K562 (cell line): Measurements from ENCODE around the gene SIK1. TPM values are rescaled to one million over a fixed set of nuclear protein-coding genes. Genes with fewer than 3 reads are reported as not detected.

Experiments used
- ATAC-seq: fragments of 200-7000 bp; cut with Tn5 transposase; 3 replicates; pipeline ENCODE4 v1.9.1; 2020; ENCODE audit warnings: moderate library complexity
- BruUV-seq: library from RNA; stranded (reverse); fragments of 400-500 nt; replicated peaks from 2 replicates; lab custom pipeline; 2021; lab: Mats Ljungman, UMichigan
- CTCF ChIA-PET: fragments of 300-600 bp; formaldehyde crosslinking; extraction: SDS; loops from one replicate; lab custom pipeline; 2021; ENCODE audit warnings: low intra/inter-chr PET ratio; lab: Yijun Ruan, JAX
- POLR2A ChIA-PET: fragments of 300-600, 350-650 bp; sonication (Branson Sonifier 250); formaldehyde crosslinking; extraction: SDS; loops from one replicate; lab custom pipeline; 2021; ENCODE audit warnings: antibody characterized with exemption, inconsistent platforms; lab: Yijun Ruan, JAX
- DNase-seq, 4 experiments: peaks; one replicate each; pipeline versions ENCODE4 v3.0.0 to v3.0.0-alpha.2; 2011 to 2018; ENCODE audit warnings: low spot score in 3 of 4, mixed read lengths in 3 of 4; ENCODE audit errors: extremely low read depth in 1 of 4
- FAIRE-seq: peaks from 2 replicates; lab custom pipeline; 2011; peaks lifted over from hg19 to GRCh38; lab: Jason Lieb, UNC
- H2AFZ ChIP-seq: 2 replicates; pipeline ENCODE4 v1.6.0; 2011; ENCODE audit warnings: low read depth, low read length, control low read depth, inconsistent platforms
- H3K27ac ChIP-seq: fragments of 200-600 bp; 3 replicates; pipeline ENCODE4 v1.8.0; 2011; ENCODE audit warnings: low read depth, mild to moderate bottlenecking, control low read depth, inconsistent platforms, low read length, moderate library complexity, mixed read lengths; ENCODE audit errors: extremely low read depth
- H3K27me3 ChIP-seq, 2 experiments: fragments of 300-600 bp in 1 of 2; 2 replicates in 1 of 2; 3 replicates in 1 of 2; pipeline versions ENCODE4 v1.6.0 to v1.8.0; 2011; ENCODE audit warnings: inconsistent platforms in 2 of 2, low read length in 2 of 2, mild to moderate bottlenecking in 1 of 2, mixed read lengths in 1 of 2, moderate library complexity in 1 of 2; ENCODE audit not compliant: control insufficient read depth in 2 of 2, insufficient read depth in 2 of 2
- H3K36me3 ChIP-seq: fragments of 300-600 bp; 3 replicates; pipeline ENCODE4 v1.8.0; 2011; ENCODE audit warnings: mild to moderate bottlenecking, low read length, inconsistent platforms; ENCODE audit not compliant: control insufficient read depth, insufficient read depth
- H3K4me1 ChIP-seq, 2 experiments: fragments of 200-600 bp in 1 of 2; replicated peaks in 1 of 2; 2 replicates in 1 of 2; 3 replicates in 1 of 2; pipeline versions ENCODE4 v1.5.1 to v1.8.0; 2011; ENCODE audit warnings: inconsistent platforms in 2 of 2, low read length in 2 of 2, mild to moderate bottlenecking in 1 of 2, mixed read lengths in 1 of 2, moderate library complexity in 1 of 2; ENCODE audit not compliant: control insufficient read depth in 2 of 2, insufficient read depth in 2 of 2
- H3K4me2 ChIP-seq: 2 replicates; pipeline ENCODE4 v1.6.1; 2011; ENCODE audit warnings: low read length, control low read depth, inconsistent platforms, mixed read lengths; ENCODE audit not compliant: insufficient read depth
- H3K4me3 ChIP-seq: fragments of 200-600 bp; sonication (generic), shearing (Covaris generic); 2 replicates; pipeline ENCODE4 v1.5.1; 2016; ENCODE audit warnings: control low read depth, inconsistent platforms
- H3K79me2 ChIP-seq: fragments of 200-600 bp; 3 replicates; pipeline ENCODE4 v1.8.0; 2011; ENCODE audit warnings: low read length, inconsistent platforms; ENCODE audit not compliant: control insufficient read depth, insufficient read depth
- H3K9ac ChIP-seq, 2 experiments: 2 replicates each; pipeline versions ENCODE4 v1.6.0 to v1.6.1; 2011; ENCODE audit warnings: low read depth in 2 of 2, low read length in 2 of 2, control low read depth in 1 of 2, inconsistent platforms in 1 of 2, mild to moderate bottlenecking in 1 of 2, mixed read lengths in 1 of 2; ENCODE audit not compliant: insufficient read depth in 1 of 2
- H3K9me1 ChIP-seq: one replicate; pipeline ENCODE4 v1.6.0; 2011; ENCODE audit warnings: inconsistent platforms, mild to moderate bottlenecking, low read length, moderate library complexity; ENCODE audit not compliant: control insufficient read depth, insufficient read depth
- H3K9me3 ChIP-seq: replicated peaks from 2 replicates; pipeline ENCODE4 v1.5.1; 2011; ENCODE audit warnings: low read depth, low read length, inconsistent platforms; ENCODE audit not compliant: control insufficient read depth, insufficient read depth
- H4K20me1 ChIP-seq: replicated peaks from 2 replicates; pipeline ENCODE4 v1.6.1; 2011; ENCODE audit warnings: low read length, inconsistent platforms, mixed read lengths; ENCODE audit not compliant: control insufficient read depth, insufficient read depth
- BHLHE40 ChIP-seq: IDR thresholded peaks from 2 replicates; pipeline ENCODE4 v1.6.1; 2011; ENCODE audit warnings: low read length, improper control_type of control experiment
- CBX5 ChIP-seq: IDR thresholded peaks from 2 replicates; pipeline ENCODE4 v1.6.1; 2014; ENCODE audit warnings: low read depth, borderline replicate concordance
- ELF4 ChIP-seq: fragments of 450-650 bp; formaldehyde crosslinking; IDR thresholded peaks from 2 replicates; pipeline ENCODE4 v1.4.0; 2022; ENCODE audit warnings: missing genetic modification characterization
- EZH2 ChIP-seq: IDR thresholded peaks from 2 replicates; pipeline ENCODE4 v1.6.1; 2012; ENCODE audit warnings: low read depth, mild to moderate bottlenecking, inconsistent platforms, low read length, borderline replicate concordance
- FOXK2 ChIP-seq, 2 experiments: fragments of 450-650 bp; IDR thresholded peaks in 1 of 2; conservative IDR thresholded peaks in 1 of 2; 2 replicates each; pipeline ENCODE4 v1.6.1; 2016; ENCODE audit warnings: low read depth in 2 of 2, mild to moderate bottlenecking in 1 of 2
- FOXP1 ChIP-seq: sonication (generic); formaldehyde crosslinking; IDR thresholded peaks from 2 replicates; pipeline ENCODE4 v1.8.0; 2022; ENCODE audit warnings: mild to moderate bottlenecking, missing genetic modification reagents
- FUS ChIP-seq: fragments of 200-400 bp; formaldehyde crosslinking; optimal IDR thresholded peaks from 2 replicates; pipeline ENCODE3; 2017; ENCODE audit warnings: low read depth, low read length
- GTF2A2 ChIP-seq: IDR thresholded peaks from 2 replicates; pipeline ENCODE4 v1.6.1; 2016; ENCODE audit warnings: mild to moderate bottlenecking, missing genetic modification characterization, missing compliant biosample characterization
- HNRNPUL1 ChIP-seq: fragments of 200-400 bp; formaldehyde crosslinking; IDR thresholded peaks from 2 replicates; pipeline ENCODE4 v1.6.1; 2017; ENCODE audit warnings: low read length
- KLF10 ChIP-seq: fragments of 250-450 bp; sonication (Bioruptor Pico); IDR thresholded peaks from 2 replicates; pipeline ENCODE4 v1.6.1; 2021; ENCODE audit warnings: matching md5 sums
- NR2C1 ChIP-seq, 2 experiments: fragments of 450-650 bp; IDR thresholded peaks; 2 replicates each; pipeline ENCODE4 v1.6.1; 2017; ENCODE audit warnings: mild to moderate bottlenecking in 2 of 2, antibody characterized with exemption in 1 of 2, inconsistent platforms in 1 of 2, missing compliant biosample characterization in 1 of 2, missing genetic modification characterization in 1 of 2
- OTX1 ChIP-seq: fragments of 450-650 bp; formaldehyde crosslinking; IDR thresholded peaks from 2 replicates; pipeline ENCODE4 v1.4.0; 2022; ENCODE audit warnings: mild to moderate bottlenecking
- PRMT5 ChIP-seq: sonication (generic); formaldehyde crosslinking; IDR thresholded peaks from 2 replicates; pipeline ENCODE4 v1.5.0; 2020; ENCODE audit warnings: missing genetic modification reagents
- ZBTB26 ChIP-seq: fragments of 450-650 bp; formaldehyde crosslinking; IDR thresholded peaks from 2 replicates; pipeline ENCODE4 v1.4.0; 2022; ENCODE audit warnings: missing genetic modification characterization
- ZBTB7A ChIP-seq: IDR thresholded peaks from 2 replicates; pipeline ENCODE4 v1.6.1; 2011; ENCODE audit warnings: low read depth, mild to moderate bottlenecking, low read length, moderate library complexity, borderline replicate concordance; ENCODE audit not compliant: control insufficient read depth
- ZNF12 ChIP-seq: sonication (generic); formaldehyde crosslinking; IDR thresholded peaks from 2 replicates; pipeline ENCODE4 v1.4.0; 2020; ENCODE audit warnings: mild to moderate bottlenecking, missing genetic modification reagents
- ZNF551 ChIP-seq: fragments of 250-450 bp; sonication (Bioruptor Pico); IDR thresholded peaks from 2 replicates; pipeline ENCODE4 v1.5.0; 2021; ENCODE audit warnings: mild to moderate bottlenecking, moderate library complexity
- ZNF79 ChIP-seq: fragments of 250-450 bp; sonication (Bioruptor Pico); IDR thresholded peaks from 2 replicates; pipeline ENCODE4 v1.4.0; 2020; ENCODE audit warnings: low read depth, mild to moderate bottlenecking, moderate library complexity
- WGBS: fragments of 100-300 bp; shearing (Covaris generic); methylation state at CpG from one replicate; pipeline ENCODE4 v1.1.6; 2016; ENCODE audit warnings: low coverage, mixed read lengths; ENCODE audit not compliant: insufficient coverage; ENCODE audit errors: missing lambda C conversion rate; 5-methylcytosine and 5-hydroxymethylcytosine counted together
- in situ Hi-C: fragments of 300-500 bp; cut with MboI; formaldehyde crosslinking; loops from 4 replicates; pipeline ENCODE4 v1.15.0; 2018; ENCODE audit warnings: inconsistent platforms, mixed read lengths
- intact Hi-C: fragments of 100-400 bp; cut with micrococcal nuclease; formaldehyde crosslinking; loops from 2 replicates; pipeline ENCODE4 v1.14.2; 2022
- polyA plus RNA-seq, 8 experiments: library from polyadenylated mRNA; depleted of rRNA in 4 of 8; stranded (reverse) in 5 of 8; unstranded in 3 of 8; fragments of >200 nt; fragmentation: Nextera tagmentation in 2 of 8; fragmentation: Illumina TruSeq in 1 of 8; extraction: Ambion mirVana in 2 of 8; extraction: Trizol in 1 of 8; gene quantifications; 2 replicates each; pipeline versions ENCODE4 v1.2.1 to v1.2.3, GENCODE V29; 2011 to 2014; ENCODE audit warnings: inconsistent platforms in 1 of 8, missing spikeins in 1 of 8
- total RNA-seq, 7 experiments: library from RNA; depleted of rRNA in 6 of 7; stranded (reverse); fragments of >200 nt in 6 of 7; fragmentation: Illumina TruSeq in 2 of 7; extraction: Trizol in 2 of 7; gene quantifications; 2 replicates each; pipeline versions ENCODE4 v1.2.1 to v1.2.3, GENCODE V29; 2011 to 2021; ENCODE audit warnings: low replicate concordance in 1 of 7
- TF ChIP-seq, protein P1 (sequence below): sonication (generic); formaldehyde crosslinking; IDR thresholded peaks from 2 replicates; pipeline ENCODE4 v1.8.1; 2022; ENCODE audit warnings: missing genetic modification reagents
- TF ChIP-seq, protein P2 (sequence below): fragments of 450-650 bp; formaldehyde crosslinking; conservative IDR thresholded peaks from 2 replicates; pipeline ENCODE4 v1.4.0; 2022; ENCODE audit warnings: mild to moderate bottlenecking, missing genetic modification characterization

The SIK1 gene
- total and polyA plus RNA-seq, 9 of the 15 experiments (the other 6 are each of a cell fraction or from before 2014, with no cell fraction given) = 0.45 to 4.3 (median 1.8) TPM; not detected in 2

GRCh38 chr21:43467785-43468184 is 40.9 kb upstream of the SIK1 start:
- Histone ChIP-seq H3K4me1 (no peaks in the 10 kb centered on the region), H3K9ac (no peak overlapping the region), H3K9me3 (no peaks in the 10 kb centered on the region), H3K36me3 (no peaks in the 10 kb centered on the region), H3K4me2 (no peak overlapping the region), H3K27me3 (no peaks in the 10 kb centered on the region; a peak in 1 of 5 replicates), H3K27ac (no peak overlapping the region), H3K4me3 (no peak overlapping the region), H3K79me2 (no peaks in the 10 kb centered on the region), H2AFZ (no peak overlapping the region), H4K20me1 (no peaks in the 10 kb centered on the region), H3K9me1 (no peaks in the 10 kb centered on the region)
- no peak for DNase-seq
- intact Hi-C loops = no loop called here
- TF ChIP-seq ZBTB7A (no peak), ZNF12 (no peak), FOXP1 (no peak), GTF2A2 (no peak), CBX5 (no peak), EZH2 (no peak), NR2C1 (IDR thresholded peaks at IDR 0.05) (no peak), NR2C1 (tag; IDR thresholded peaks at IDR 0.05) (no peak), ZNF79 (CRISPR knock-in tag) (no peak), ZBTB26 (0 out of 2 replicates have a peak, but pooled peaks have one; percentile 60), BHLHE40 (no peak), OTX1 (CRISPR knock-in tag) (peak; percentile 56; the same call in 1 of the 2 replicates), ZNF551 (no peak), FOXK2 (conservative IDR thresholded peaks at IDR 0.05 in 1 of 2, IDR thresholded peaks at IDR 0.05 in 1 of 2; ENCODE audit: low read depth in 2 of 2) (no peak), HNRNPUL1 (no peak), PRMT5 (CRISPR knock-in tag) (no peak), KLF10 (no peak), ELF4 (CRISPR knock-in tag) (0 out of 2 replicates have a peak, but pooled peaks have one; percentile 28), FUS (no peak)
- TF ChIP-seq, protein P1, sequence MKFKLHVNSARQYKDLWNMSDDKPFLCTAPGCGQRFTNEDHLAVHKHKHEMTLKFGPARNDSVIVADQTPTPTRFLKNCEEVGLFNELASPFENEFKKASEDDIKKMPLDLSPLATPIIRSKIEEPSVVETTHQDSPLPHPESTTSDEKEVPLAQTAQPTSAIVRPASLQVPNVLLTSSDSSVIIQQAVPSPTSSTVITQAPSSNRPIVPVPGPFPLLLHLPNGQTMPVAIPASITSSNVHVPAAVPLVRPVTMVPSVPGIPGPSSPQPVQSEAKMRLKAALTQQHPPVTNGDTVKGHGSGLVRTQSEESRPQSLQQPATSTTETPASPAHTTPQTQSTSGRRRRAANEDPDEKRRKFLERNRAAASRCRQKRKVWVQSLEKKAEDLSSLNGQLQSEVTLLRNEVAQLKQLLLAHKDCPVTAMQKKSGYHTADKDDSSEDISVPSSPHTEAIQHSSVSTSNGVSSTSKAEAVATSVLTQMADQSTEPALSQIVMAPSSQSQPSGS (CRISPR knock-in tag) = no peak
- TF ChIP-seq, protein P2, sequence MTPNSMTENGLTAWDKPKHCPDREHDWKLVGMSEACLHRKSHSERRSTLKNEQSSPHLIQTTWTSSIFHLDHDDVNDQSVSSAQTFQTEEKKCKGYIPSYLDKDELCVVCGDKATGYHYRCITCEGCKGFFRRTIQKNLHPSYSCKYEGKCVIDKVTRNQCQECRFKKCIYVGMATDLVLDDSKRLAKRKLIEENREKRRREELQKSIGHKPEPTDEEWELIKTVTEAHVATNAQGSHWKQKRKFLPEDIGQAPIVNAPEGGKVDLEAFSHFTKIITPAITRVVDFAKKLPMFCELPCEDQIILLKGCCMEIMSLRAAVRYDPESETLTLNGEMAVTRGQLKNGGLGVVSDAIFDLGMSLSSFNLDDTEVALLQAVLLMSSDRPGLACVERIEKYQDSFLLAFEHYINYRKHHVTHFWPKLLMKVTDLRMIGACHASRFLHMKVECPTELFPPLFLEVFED = 0 out of 2 replicates have a peak, but pooled peaks have one; percentile 23
- ATAC-seq = no peak
- WGBS = no CpG with 5 or more reads among the region's 1 CpG
- CTCF ChIA-PET = no interaction called here
- peak; percentile 89 for FAIRE-seq
- in situ Hi-C loops = no loop called here
- POLR2A ChIA-PET = no interaction called here
- no TSS peak for BruUV-seq
